Mucosa of descending colon (tissue), 3 donors: ENCODE results near the gene ENKUR. TPM values are rescaled to one million over a fixed set of nuclear protein-coding genes. Genes with fewer than 3 reads are reported as not detected.
"Not testable (repeated sequence)": the region's sequence is repeated elsewhere in the genome, so short reads cannot be mapped to it uniquely, and the experiment has no call there.

Experiments used
- ATAC-seq: fragments of 200-7000 bp; cut with Tn5 transposase; one replicate; pipeline ENCODE4 v1.9.1; 2020; ENCODE audit warnings: mild to moderate bottlenecking, moderate library complexity
- DNase-seq, 3 donors: peaks; one replicate each; pipeline ENCODE4 v3.0.0-alpha.2; 2020
- H3K36me3 ChIP-seq: fragments of 200-600 bp; one replicate; pipeline ENCODE4 v1.8.0; 2021; ENCODE audit warnings: low read depth, mild to moderate bottlenecking
- H3K4me1 ChIP-seq: fragments of 200-600 bp; one replicate; pipeline ENCODE4 v1.8.0; 2021; ENCODE audit warnings: low read depth, mild to moderate bottlenecking
- H3K4me3 ChIP-seq: fragments of 200-600 bp; one replicate; pipeline ENCODE4 v1.8.0; 2021; ENCODE audit warnings: mild to moderate bottlenecking
- H3K9me3 ChIP-seq: fragments of 200-600 bp; one replicate; pipeline ENCODE4 v1.8.0; 2021; ENCODE audit warnings: mild to moderate bottlenecking
- intact Hi-C, 2 donors: fragments of 100-400 bp; cut with DNase I in 1 of 2; cut with micrococcal nuclease in 1 of 2; formaldehyde crosslinking; loops; one replicate each; pipeline versions ENCODE4 v1.11.0 to v1.11.1; 2022; cut with DNase I, micrococcal nuclease
- total RNA-seq, 3 donors: library from RNA; stranded (reverse); fragmentation: NEBNext Ultra II Directional in 2 of 3; extraction: Animal tissue kit (Norgen Biotek cat#: 25700) in 2 of 3; gene quantifications; one replicate each; pipeline versions ENCODE4 v1.2.1 to v1.2.4, GENCODE V29; 2021 to 2023
- TF ChIP-seq, protein P1 (sequence below): fragments of 200-600 bp; IDR thresholded peaks from one replicate; pipeline ENCODE4 v1.8.0; 2022; ENCODE audit warnings: antibody characterized with exemption, mild to moderate bottlenecking
- donor health status: DM: no; HTN: no; CAD: no; lungs with moderate emphysema.
- donor health status: DM: no; HTN: no; CAD: no.
- donor health status: DM: no; HTN: yes; CAD: no.

The ENKUR gene
- total RNA-seq, 3 donors from 2014 or later: 0.32 to 0.98 (median 0.77) TPM

GRCh38 chr10:25014579-25014978 is 1.4 kb downstream of the ENKUR start:
- H3K4me3 ChIP-seq: no peak overlapping the region

DNA sequence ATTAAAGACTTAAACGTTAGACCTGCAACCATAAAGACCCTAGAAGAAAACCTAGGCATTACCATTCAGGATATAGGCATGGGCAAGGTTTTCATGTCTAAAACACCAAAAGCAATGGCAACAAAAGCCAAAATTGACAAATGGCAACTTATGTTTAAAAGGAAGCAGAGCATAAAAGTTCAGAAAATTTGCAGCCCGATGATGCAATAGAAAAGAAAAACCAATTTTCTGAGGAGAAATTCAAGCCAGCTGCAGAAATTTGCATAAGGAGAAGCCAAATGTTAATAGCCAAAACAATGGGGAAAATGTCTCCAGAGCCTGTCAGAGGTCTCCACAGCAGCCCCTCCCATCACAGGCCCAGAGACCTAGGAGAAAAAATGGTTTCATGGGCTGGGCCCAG is 4.4 kb downstream of the ENKUR start:
- ATAC-seq, intact Hi-C loops, DNase-seq, H3K9me3 ChIP-seq, H3K4me3 ChIP-seq, H3K4me1 ChIP-seq, H3K36me3 ChIP-seq: not testable (repeated sequence)

More at GRCh38 chr10:25014579-25014978, 1.4 kb downstream of the ENKUR start:
- intact Hi-C loops: no loop called here
- ATAC-seq: no peak
- no peaks in the 10 kb centered on the region for H3K36me3 ChIP-seq
- TF ChIP-seq, protein P1, sequence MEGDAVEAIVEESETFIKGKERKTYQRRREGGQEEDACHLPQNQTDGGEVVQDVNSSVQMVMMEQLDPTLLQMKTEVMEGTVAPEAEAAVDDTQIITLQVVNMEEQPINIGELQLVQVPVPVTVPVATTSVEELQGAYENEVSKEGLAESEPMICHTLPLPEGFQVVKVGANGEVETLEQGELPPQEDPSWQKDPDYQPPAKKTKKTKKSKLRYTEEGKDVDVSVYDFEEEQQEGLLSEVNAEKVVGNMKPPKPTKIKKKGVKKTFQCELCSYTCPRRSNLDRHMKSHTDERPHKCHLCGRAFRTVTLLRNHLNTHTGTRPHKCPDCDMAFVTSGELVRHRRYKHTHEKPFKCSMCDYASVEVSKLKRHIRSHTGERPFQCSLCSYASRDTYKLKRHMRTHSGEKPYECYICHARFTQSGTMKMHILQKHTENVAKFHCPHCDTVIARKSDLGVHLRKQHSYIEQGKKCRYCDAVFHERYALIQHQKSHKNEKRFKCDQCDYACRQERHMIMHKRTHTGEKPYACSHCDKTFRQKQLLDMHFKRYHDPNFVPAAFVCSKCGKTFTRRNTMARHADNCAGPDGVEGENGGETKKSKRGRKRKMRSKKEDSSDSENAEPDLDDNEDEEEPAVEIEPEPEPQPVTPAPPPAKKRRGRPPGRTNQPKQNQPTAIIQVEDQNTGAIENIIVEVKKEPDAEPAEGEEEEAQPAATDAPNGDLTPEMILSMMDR: no peak
- H3K9me3 ChIP-seq: no peaks in the 10 kb centered on the region
- H3K4me1 ChIP-seq: peaks cover 11% of the 10 kb centered on the region
- no peak for DNase-seq

DNA sequence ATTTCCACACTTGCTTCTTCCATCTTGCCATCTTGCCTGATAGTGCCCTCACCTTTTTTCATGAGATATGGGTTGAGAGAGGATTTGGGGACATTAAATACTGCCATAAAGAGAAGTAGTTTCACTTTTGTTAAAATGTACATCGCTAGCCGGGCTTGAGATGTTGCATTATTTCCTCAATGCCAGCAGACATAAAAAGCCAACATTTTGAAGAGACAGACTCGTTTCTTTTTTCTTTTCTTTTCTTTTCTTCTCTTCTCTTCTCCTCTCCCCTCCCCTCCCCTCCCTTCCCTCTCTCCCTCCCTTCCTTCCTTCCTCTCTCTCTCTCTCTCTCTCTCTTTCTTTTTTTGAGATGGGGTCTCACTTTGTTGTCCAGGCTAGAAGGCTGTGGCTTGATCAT is 17.9 kb downstream of the ENKUR start:
- no peaks in the 10 kb centered on the region for H3K36me3 ChIP-seq
- H3K9me3 ChIP-seq: no peaks in the 10 kb centered on the region
- intact Hi-C loops: no loop called here
- DNase-seq (no peak), ATAC-seq (no peak)
- H3K4me1 ChIP-seq: no peaks in the 10 kb centered on the region
- TF ChIP-seq, protein P1: no peak
- no peak overlapping the region for H3K4me3 ChIP-seq

GRCh38 chr10:24995072-24995471 is 20.9 kb downstream of the ENKUR start:
- TF ChIP-seq, protein P1: no peak
- Histone ChIP-seq H3K4me3 (no peak overlapping the region), H3K4me1 (no peaks in the 10 kb centered on the region), H3K36me3 (no peaks in the 10 kb centered on the region), H3K9me3 (no peaks in the 10 kb centered on the region)
- intact Hi-C loops: no loop called here
- no peak for ATAC-seq
- DNase-seq: no peak

DNA sequence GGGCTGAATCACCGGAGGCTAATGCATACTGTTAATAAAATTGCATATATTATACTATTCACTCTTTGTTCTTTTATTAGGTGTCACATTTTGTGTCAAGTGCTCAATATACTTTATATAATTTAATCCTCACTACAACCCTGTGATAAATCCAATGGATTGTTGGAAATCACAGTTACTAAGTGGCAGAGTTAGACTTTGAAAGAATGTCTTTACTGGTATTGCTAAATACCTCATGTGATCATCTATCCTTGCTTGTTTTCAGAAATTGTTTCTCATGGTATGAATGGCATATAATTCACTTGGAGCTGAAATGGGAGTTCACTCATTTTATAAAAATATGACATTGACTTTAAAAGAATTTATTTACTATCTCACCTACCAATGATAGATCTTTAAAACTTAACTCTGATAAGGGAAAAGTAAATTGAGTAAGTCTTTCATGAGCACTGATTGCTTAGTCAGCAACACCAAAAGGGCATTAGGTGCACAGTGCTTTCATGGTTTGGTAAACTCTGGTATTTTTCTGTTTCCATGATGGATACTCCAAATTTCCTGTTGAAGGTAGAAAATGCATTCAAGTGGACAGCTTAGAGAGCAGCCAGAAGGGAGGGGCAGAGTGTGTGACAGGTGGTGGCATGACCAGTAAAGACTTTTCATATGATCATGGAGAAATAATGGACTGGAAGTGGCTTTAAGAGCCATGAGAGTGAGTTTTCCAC is 22.6 kb downstream of the ENKUR start:
- H3K4me1 ChIP-seq: no peaks in the 10 kb centered on the region
- intact Hi-C loops: no loop called here
- no peaks in the 10 kb centered on the region for H3K9me3 ChIP-seq
- no peak for ATAC-seq
- TF ChIP-seq, protein P1: no peak
- H3K36me3 ChIP-seq: no peaks in the 10 kb centered on the region
- no peak overlapping the region for H3K4me3 ChIP-seq
- no peak for DNase-seq

- intact Hi-C loops: no loop called here
- Histone ChIP-seq H3K4me1 (no peaks in the 10 kb centered on the region), H3K9me3 (no peaks in the 10 kb centered on the region), H3K36me3 (no peaks in the 10 kb centered on the region), H3K4me3 (no peak overlapping the region)
- TF ChIP-seq, protein P1: no peak
- no peak for DNase-seq
- no peak for ATAC-seq
Observed at GRCh38 chr10:24992512-24993133, 23.3 kb downstream of the ENKUR start.
